ENCODE results near the gene CDC20.
"Not testable (repeated sequence)": the region's sequence is repeated elsewhere in the genome, so short reads cannot be mapped to it uniquely, and the experiment has no call there.

Gene CDC20

DNA sequence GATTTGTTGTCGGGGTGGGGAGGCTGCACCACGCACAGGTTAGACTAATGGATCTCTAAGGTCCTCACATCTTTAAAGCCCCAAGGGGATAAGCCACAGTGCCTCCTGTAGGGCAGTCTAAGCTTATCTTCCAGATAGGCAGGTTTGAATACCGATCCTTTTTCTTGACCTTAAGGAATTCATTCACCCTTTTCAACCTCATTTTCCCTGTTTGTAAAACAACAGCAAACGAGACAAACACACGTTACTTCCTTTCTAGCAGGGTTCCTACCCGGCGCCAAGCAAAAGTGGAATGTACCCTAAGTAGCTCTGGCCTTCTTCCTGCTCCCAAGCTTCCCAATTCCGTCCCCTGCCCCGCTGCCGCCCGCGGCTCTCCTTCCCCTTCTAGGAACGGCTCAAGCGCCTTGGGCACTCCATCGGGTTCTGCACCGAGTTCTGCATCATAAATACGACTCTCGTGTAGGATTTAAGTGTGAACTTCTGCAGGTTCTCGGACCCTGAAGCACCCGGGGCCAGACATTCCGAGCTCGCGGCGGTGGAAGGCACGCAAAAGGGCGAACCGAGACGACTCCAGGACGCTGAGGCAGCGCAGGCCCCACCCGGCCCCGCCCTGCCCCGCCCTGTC is 548 bp upstream of the CDC20 start:
- DNase-seq (ENCODE audit: low read depth) = no peak

- no peak for DNase-seq (ENCODE audit: low read depth)
Observed at GRCh38 chr1:43359696-43360095, 915 bp downstream of the CDC20 start.

GRCh38 chr1:43360616-43361015 is 1.8 kb downstream of the CDC20 start:
- no peak for DNase-seq (ENCODE audit: low read depth)

- DNase-seq (ENCODE audit: low read depth) = no peak
Observed at GRCh38 chr1:43363283-43363934, 4.6 kb downstream of the CDC20 start.

- no peak for DNase-seq (ENCODE audit: low read depth)
Observed at GRCh38 chr1:43363935-43364525, 5.2 kb downstream of the CDC20 start.

DNA sequence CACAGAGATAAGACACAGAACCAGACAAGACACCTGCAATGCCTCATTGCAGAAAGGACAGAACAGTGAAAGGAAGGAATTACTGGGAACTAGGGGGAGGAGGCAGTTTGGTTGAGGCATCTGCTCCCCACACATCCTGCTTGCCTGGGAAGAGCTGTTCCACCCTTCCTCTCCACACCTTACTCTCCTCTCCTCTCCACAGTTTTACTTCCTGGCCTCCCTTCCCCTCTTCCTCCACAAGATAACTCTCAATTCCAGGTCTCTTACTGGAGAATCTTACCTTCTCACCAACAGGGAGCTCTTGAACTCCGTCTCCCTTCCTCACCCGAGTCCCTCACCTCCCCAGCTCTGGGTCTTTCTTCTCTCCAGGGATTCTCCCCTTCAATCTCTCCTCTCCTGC is 6.9 kb downstream of the CDC20 start:
- no peak for DNase-seq (ENCODE audit: low read depth)

DNA sequence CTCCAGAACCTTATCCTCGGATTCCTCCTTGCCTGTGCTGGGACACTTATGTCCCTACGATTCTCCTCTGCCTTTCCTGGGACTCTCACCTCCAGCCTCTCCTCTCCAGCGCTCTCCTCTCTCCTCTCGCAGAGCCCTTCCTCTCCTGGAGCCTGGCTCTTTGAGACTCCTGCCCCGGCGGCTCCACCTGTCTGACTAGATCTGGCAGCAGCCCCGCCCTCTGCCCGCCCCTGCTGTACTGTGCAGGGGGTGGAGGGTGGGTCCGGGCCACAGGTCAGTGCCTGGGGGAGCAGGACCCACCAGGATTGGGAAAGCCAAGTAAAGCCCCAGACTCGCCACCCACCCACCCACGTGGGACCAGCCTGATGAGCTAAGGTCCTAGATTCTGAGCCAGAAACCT is 7.4 kb downstream of the CDC20 start:
- DNase-seq (ENCODE audit: low read depth) = no peak

- DNase-seq (ENCODE audit: low read depth) = no peak
Observed at GRCh38 chr1:43366601-43367025, 7.8 kb downstream of the CDC20 start.

DNA sequence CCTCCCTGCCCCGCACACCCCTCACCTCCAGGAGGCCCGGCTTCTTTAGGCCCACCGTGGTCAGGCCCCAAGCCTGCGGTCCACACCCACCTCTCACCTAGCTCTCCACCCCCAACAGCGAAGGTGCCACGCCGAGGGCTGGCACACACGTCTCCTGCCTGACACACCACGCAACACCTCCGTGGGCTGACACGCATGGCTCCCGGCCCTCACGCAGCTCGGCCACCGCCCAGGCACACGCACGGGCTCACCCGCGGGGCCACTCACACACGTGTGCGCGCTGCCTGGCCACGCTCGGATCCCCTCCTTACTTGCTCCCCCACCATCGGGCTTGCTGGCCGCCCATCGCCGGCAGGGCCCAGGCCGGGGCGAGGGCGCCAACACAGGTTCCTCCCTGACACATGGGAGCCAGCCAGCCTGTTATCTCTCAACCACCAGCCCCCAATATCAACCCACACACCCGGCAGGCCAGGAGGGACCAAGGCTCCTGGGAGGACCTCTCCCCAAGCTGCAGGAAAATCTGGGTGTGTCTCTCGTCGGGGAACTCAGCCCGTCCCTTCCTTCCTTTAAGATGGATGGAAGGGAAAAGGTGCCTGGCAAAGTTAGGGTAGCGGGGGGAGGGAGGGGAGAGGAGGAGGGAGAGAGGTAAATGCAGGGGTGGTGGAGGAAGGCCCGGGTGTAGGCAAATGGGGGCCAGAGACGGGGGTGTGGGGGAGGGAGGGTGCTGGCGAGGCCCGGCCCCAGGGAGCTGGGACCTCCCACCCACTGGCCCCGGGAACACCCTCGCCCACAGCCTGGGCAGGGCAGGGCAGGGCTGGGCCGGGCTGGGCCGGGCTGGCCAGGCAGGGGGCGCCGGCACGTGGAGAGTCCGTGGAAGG is 8.5 kb downstream of the CDC20 start:
- no peak for DNase-seq (ENCODE audit: low read depth)

GRCh38 chr1:43367904-43368645 is 9.3 kb downstream of the CDC20 start, which contains the start of gene ELOVL1:
Gene ELOVL1 (minus strand): TSS chr1:43368011. CDS start chr1:43365609, 2,402 bp downstream.
- DNase-seq (ENCODE audit: low read depth) = peak; percentile 71

- no peak for DNase-seq (ENCODE audit: low read depth)
Observed at GRCh38 chr1:43368646-43369020, 9.9 kb downstream of the CDC20 start.

GRCh38 chr1:43369779-43370178 is 11.0 kb downstream of the CDC20 start:
- not testable (repeated sequence) for DNase-seq (ENCODE audit: low read depth)

- DNase-seq (ENCODE audit: low read depth) = no peak
Observed at GRCh38 chr1:43370564-43370963, 11.8 kb downstream of the CDC20 start.

GRCh38 chr1:43372172-43372571 is 13.4 kb downstream of the CDC20 start:
- no peak for DNase-seq (ENCODE audit: low read depth)

GRCh38 chr1:43373066-43373940 is 14.5 kb downstream of the CDC20 start:
- DNase-seq (ENCODE audit: low read depth) = peak; percentile 55

GRCh38 chr1:43376723-43377235 is 18.0 kb downstream of the CDC20 start:
- DNase-seq (ENCODE audit: low read depth) = no peak

- DNase-seq (ENCODE audit: low read depth) = no peak
Observed at GRCh38 chr1:43377831-43378230, 19.1 kb downstream of the CDC20 start.

DNA sequence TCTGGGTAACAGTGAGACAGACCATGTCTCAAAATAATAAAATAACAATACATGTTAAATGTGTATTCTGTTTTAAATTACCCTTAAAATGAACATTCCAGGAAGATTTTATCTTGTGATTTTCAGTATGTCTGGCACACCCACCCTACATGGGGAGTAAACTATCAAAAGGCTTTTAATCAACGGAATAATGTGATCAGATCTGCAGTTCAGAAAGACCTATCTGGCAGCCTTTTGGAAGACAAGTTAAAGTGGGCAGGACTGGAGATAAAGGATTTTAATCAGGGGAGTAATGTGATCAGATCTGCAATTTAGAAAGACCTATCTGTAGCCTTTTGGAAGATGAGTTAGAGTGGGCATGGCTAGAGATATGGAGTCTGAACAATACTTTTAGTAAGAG is 20.7 kb downstream of the CDC20 start:
- no peak for DNase-seq (ENCODE audit: low read depth)

DNA sequence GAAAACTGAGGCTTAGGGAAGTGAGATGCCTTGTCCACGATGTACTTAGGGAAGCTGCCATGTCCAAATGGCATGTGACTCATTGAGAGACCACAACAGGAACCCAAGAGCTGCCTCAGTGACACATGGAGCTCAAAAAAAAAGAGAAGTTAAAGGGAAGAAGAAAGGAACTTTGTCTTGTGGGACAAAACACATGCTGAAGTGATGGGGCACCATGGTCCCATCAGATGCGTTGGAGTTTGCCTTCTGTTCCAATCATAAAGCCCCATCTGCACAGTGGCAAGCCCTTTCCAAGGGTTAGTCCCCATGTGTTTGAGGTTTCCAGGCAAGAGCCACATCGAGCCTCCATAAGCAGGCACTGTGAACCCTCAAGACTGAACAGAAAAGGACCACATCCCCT is 22.8 kb downstream of the CDC20 start:
- no peak for DNase-seq (ENCODE audit: low read depth)

GRCh38 chr1:43382027-43382779 is 23.4 kb downstream of the CDC20 start:
- no peak for DNase-seq (ENCODE audit: low read depth)
